NCI-H2196 (cell line): ENCODE data around the gene ZMAT5.

ENCODE experiments used
- DNase-seq: peaks from one replicate; lab custom pipeline; 2025; ENCODE audit not compliant: unreplicated experiment; lab: John Stamatoyannopoulos, UW

The ZMAT5 gene

DNA sequence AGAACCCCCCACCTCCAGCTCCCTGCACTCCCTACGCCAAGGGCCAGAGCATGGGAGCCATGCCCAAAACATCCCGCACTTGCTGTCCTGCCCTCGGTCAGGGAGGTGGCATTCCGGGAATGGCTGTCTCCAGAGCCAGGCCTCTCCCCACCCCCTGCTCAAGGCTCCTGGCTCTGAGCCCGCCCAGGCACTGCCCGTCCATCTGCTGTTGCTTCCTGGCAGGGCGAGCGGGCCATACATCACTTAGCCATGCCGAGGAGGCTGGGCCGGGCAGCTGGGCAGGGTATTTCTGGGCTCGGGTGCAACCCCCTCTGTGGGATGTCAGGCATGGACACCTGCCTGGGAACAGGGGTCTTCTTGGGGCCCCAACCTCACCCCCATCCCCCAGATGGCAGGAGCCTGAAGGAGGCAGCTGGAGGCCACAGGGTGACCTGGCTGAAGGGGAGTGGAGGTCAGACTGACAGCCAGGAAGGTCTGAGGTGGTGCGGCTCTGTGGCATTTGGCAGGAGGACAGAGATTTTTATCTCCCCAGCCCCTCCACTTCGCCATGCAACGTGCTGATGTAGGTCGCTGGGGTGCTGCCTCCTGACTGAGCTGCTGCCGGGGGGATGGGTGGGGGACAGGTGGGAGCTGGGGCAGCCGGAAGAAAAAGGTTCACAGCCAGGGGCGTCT is 55.7 kb downstream of the ZMAT5 start:
- peak; percentile 62 for DNase-seq

DNA sequence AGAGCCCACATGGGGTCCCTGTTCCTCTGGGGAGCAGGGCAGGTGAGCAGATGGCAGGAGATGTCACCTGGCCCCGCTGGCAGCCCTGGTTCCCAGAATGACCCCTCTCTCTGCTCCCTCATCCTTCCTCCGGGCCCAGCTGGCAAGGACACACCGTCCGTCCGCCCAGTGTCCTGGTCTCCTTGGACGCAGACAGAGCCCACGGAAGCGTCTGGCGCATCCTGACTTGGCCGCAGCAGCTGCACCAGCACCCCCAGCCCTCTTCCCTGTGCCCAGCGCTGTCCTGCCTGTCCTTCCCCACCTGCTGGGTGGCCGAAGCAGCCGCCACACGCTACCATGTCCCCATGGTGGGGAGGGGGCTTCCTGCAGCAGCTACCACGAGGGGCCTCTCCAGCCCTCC is 56.6 kb downstream of the ZMAT5 start:
- DNase-seq, result no peak

DNA sequence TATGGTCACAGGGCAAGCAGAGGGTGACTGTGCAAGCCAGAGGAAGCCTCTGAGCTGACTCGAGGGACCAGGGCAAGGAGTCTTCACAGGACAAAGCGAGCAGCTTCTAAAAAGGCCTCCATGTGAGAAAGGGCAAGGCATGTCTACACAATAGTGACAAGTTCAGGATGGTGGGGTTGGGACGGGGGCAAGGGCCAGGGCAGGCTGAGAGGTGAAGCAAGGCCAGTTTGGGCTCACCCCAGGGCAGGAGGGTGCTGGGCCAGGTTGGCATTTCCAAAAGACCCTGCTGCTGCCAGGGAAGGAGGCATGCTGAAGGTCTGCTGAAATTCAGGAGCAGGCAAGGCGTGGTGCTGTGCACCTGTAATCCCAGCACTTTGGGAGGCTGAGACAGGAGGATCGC is 59.3 kb downstream of the ZMAT5 start:
- no peak for DNase-seq

DNA sequence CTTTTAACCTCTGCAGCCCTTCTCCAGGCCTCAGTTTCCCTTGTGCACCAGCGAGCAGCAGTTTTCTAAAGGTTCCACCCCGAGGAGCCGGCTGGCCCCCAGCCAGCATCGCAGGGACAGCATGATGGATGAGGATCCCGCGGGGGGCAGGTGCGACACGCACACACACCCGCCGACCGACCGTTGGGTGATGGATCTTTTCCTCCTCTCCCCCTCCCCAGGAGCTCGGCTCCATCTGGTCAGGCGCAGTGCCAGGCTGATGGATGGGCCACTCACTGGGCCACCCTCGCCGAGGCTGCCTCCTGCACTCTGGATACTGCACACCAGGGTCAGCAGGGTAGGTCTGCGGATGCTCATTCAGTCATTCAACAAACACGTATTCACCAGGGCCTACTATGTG is 59.8 kb downstream of the ZMAT5 start:
- DNase-seq, result no peak

DNA sequence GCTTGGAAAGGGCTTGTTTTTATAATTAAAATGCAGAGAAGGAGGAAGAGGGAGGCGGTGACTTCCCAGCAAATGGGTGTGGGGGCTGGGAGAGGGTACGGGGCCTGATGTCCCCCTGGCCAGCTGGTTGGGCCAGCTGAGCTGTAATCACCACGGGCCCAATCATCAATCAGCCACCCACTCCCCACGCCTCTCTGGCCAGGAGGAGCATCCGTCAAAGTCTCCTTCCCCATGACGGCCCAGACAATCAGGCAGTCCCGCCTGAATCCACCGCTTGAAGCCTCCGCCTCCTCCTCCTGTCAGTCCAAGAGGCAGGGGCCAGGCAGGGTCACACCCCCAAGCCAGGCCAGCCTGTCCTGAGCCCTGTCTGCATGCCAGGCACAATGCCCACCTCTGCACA is 60.3 kb downstream of the ZMAT5 start:
- no peak for DNase-seq

DNA sequence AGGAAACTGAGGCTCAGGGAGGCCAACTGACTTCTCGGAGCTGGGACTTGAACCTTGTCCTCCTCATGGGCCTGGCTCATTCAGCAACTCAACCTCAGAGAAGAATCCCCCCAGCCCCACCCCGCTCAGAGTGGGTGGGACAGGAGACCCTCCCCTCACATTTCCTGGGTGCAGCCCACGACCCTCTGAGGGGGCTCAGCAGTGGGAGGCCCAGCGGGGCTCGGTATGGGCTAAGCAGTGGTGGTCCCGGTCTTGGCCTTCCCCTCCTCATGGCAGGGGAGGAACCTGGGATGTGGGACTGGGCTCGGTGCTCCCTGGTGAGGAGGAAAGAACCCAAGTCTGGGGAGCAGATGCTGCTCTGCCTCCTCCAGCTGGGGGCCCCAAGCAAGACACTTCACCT is 61.2 kb downstream of the ZMAT5 start:
- DNase-seq, result no peak

DNA sequence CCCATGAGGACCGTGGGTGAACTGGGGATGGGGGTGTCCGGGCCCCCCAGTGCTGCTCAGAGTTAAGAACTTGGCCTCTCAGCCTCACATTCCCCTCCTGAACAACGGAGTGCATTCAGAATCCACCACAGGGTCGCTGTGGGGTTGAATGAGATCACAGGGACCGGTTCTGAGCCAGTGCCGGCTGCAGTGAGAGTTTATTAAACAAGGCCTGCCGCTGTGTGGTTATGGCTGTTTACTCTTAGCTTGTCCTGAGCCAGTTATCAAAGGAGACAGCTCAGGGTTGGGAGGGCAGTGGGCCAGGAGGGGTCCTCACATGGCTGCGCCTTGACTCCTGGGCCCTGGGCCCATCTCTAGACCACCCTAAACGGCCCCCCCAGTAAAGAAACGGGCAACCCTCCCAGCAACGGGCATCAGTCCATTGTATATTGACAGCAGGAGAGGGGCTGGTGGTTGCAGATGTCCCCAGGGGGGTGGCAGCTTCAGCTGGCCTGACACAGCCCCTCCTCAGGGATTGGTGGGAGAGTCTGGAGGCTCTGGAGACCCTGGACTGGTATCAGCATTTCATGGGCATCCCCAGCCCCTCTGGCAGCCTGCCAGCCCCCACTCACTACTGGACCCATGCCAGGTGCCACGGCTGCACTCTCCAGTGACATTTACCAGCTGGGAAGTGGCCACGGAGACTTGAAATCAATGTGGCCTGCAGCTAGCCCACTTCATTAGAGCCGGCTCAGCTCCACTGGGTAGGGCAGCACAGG is 62.1 kb downstream of the ZMAT5 start:
- DNase-seq, result peak; percentile 25

DNA sequence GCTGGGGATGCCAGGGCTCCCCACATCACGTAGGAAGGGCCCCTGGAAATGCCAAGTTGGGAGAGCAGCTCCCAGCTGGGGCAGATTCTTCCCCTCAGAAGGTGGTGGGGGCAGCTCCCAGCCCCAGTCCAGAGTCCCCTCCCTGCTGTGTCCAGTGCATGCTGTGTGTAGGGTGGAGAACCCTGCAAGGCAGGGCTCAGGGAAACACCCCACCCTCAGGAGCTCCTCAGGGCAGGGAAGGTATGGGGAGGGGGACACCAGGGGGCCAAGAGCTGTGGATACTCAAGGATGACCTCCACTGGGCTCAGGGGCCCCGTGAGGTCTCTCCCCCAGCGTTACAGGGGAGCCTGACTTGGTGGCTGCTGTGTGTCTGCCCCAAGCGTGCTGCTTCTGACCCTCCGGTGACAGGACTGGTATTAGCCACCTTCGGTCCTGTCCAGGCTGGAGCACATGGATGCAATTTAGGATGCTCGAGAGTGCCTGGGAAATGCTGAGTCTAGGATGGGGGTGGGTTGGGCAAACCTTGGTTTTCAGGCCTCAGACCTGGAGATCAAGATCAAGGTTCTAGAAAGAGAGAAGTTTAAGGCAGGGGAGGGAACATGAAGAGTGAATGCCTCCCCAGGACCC is 63.1 kb downstream of the ZMAT5 start:
- DNase-seq, result no peak

DNA sequence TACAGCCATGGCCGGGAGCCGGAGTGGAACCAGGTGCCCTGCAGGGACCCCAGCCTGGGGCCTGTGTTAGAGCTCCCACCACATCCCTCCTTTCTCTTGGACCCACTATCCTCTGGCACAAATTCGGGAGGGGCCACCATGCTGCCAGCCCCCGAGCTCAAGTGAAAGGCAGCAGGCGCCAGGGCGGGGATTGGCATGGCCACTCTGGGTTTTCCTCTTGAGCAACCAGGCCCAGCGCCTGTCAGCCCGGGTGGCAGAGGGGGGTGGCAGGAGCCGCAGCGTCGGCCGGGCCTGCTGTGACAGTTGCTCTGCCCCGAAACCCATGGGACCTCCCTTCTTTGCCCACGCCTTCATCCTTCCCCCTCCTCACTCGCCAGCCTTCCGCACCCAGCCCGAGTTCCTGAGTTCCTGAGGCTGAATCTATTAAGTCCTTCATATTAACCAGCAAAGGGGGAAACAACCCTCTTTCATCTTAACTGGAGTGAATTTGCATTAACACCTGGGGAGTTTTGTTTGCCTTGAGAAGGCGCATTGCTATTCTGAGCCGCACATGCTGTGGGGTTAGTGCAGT is 63.8 kb downstream of the ZMAT5 start:
- no peak for DNase-seq

DNA sequence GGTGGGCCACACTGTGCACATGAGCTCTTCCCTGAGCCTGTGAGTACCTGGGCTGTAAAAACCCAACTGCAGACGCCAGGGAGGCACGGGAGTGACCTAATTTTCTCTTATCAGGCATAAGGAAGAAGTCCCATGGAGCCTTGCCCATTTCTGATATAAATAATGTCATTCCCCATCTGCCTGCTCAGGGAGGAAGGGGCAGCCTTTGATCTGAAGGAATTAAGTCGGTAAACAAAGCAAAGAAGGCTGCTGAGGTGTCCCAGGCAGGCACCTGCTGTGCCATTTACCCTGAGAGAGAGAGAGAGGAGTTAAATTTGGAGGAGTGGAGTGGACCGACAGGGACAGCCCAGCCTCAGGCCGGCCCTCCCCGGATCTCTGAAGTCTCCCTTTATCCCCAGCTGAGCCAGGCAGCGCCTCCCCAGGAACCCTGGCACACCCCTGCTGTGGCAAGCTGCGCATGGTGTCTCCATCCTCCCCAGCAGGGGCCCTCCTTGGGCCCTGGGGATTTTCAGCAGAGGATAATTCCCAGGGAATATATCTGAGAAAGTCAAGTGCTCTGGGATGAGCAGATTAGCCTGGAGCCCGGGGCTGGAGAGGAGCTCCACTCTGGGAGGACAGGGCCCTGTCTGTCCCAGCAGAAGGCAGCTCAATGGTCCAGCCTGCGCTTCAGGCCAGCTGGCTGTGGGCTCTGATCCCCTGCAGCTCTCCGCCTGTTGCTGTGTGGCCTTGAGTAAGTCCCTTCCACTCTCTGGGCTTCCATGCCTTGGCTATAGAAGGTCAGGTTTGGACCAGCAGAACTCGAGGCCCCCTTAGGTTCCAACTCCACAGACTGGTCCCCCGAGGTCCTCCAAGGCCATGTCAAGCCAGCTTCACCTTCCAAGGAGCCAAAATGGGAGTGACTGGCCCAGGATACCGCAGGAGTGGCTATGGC is 64.5 kb downstream of the ZMAT5 start:
- DNase-seq, result no peak

DNA sequence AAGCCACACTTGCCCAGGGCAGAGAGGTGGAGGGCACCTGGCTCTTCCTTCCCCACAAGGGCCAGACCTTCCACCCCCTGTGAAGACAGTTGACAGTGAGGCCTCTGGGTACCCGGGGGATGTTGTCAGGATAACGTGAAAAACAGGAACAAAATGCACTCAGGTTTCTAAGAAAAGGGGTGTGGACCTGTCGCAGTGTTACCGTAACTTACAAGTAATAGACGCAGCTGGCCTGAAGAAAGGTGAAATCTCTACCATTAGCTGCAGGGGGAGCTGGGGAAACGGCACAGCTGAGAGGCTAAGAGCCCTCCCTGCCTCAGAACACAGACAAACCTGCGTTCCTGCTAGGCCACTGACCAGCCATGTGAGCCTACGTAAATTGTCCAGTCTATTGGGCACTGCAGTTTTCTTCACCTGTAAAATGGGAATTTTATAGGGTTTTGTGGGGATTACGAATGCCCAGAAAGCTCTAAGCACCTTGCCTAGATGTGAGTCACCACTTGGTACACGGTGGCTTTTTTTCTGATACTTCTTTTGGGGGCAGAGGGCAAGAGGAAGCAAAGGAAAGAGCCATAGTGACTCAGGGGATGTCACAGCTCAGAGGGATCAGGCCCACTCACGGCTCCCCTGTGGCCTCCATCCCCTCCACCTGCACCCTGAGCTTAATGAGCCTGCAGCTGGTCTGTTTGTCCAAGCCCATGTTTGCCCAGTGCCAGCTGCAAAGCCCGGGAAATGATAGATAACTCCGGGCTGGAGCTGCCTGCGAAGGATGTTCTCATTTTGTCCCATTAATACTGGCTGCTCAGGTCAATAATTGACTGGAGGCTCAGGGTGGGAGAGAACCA is 65.4 kb downstream of the ZMAT5 start:
- peak; percentile 33 for DNase-seq

DNA sequence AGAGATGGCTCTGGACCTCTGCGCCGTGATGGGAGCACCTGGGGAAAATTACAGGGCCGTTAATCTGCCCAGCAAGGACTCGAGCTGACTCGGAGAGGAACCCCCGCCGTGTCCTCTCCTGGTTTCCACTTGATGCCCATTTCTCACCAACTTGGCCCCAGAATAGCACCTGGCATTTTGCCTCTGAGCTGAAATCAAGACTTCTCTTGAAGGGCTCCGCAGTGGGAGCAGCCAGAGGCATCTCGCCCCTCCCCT is 66.0 kb downstream of the ZMAT5 start:
- DNase-seq, result peak; percentile 22

DNA sequence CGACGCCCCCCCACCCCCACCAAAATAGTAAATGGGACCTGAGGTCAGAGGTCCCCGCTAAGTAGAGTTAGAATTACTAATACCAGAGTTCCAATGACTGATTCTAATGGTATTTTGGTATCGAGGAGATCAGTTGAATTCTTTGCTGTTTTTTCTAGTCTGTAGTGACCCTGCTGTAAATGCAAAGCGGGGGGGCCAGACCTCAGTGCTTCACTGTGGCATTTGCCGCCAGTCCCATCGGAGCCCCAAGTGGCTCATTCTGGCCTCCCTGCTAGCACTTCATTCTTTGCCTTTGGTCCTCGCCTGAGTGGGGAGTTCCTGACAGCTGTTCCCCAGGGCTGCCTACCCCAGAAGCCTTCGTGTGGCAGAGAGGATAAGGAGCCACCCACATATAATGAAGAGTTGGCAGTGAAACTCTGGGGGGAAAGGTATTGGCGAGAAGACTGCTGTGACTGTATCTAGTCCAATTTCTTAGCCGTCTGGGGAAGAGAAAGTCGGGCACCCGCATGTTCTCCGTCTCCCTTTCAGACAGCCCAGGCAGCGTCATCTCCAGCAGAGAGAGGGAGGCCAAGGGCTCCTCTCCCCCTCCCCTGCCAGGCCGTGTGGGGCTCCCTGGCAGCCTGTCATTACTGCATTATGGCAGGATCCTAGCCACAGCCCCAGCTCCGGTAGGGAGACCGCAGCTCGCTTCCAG is 66.5 kb downstream of the ZMAT5 start:
- DNase-seq, result no peak

DNA sequence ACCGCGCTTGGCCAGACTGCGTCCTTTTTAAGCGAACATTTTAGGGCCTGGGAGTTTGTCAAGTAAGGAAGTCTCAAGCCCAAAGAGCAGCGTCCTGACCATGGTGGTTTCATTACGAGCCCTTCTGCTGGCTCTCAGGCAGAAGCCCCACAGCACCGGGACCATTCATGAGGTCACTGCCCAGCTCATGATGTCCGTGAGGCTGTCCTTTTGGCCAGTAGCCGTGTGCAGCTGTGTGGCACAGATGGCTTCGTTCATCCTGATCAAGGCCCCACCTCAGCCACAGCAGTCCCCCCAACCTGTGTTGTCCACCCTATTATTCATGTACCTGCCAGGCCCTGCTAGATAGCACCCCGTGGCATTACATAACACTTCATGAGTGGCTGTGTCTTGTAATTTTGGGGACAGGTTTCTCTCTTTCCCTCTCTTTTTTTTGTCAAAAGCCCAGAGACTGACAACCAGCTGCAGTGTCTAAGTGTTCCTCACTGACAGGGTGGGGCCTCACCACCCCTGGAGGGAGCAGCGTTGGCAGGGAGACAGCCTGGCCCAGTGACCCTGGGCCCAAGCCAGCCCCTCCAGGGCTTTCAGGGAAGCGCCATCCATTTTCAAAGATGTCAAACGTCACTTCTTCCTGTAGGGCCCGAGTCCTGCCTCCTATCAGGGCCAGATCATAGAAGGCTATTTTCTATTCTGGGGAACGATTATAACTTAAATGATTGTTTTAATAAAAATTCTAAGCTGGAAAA is 68.8 kb downstream of the ZMAT5 start:
- DNase-seq, result no peak

DNA sequence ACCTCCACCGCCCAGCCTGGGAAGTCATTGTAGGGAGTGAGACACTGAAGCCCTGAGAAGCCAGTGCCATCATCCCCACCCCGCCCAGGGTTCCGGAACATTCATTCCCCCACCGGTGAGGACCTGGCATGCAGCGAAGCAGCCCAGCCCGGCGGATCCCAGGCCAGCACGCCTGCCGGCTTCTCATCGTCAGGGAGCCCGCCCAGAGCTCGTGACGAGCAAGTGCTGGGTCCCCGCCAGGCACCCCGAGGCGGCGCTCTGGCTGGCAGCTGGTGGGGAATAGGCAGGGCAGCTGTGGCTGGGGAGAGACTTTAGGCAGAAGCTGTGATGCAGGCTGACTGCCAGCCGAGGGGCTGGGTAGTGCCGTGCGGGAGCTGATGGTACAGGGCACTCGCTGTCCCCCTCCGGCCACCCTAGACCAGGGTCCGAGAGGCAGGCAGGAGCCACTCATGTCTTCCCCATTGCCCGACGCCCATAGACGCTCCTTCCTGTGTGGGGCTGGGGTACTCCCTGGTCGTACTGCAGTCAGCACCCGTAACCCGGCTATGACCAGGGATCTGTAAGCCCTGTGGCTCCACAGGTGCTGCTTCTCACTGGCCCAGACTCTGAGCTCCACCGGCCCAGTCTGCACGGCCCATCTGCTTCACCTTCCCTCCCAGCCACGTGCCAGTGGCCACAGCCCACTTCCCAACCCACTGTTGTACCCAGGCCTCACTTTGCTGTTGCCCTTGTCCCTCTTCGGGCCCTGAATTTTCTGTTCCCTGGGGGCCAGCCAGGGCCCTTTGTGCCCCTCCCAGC is 71.5 kb downstream of the ZMAT5 start:
- DNase-seq, result no peak

DNA sequence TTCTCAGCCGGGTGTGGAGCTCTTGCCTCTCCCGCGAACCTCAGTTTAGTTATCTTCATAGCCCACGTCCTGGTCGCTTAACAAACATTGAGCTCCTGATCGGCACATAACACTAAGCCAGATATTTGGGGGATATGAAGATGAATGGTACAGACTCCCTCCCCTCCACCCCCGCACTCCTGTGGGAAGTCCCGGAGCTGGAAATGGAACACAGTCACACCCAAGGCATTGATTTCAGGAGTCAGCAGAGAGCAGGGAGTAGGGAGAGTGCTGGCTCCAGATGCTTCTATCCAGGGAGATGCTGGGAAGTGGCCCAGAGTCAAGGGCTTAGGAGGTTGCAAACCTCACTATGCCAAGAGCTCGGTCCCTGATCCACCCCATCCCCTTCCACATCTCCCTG is 73.1 kb downstream of the ZMAT5 start:
- DNase-seq, result no peak

DNA sequence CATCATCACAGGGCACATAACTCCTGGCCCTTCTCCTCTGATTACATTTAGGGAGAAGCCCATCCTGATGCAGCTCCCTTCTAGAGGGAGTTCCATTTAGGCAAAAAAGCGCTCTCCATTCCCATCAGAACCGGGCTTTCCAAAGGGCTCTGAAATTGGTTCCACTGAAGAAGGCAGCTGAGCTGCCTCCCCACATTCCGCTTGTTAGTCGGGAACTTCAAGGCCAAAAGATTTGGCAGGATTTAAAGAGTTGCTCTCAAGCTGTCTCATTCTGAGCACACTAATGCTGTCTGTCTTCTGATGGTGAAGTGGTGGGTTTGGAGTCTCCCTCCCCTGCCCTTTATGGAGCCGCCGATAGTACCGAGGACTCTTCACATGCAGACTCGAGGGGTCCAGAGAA is 73.6 kb downstream of the ZMAT5 start:
- no peak for DNase-seq

DNA sequence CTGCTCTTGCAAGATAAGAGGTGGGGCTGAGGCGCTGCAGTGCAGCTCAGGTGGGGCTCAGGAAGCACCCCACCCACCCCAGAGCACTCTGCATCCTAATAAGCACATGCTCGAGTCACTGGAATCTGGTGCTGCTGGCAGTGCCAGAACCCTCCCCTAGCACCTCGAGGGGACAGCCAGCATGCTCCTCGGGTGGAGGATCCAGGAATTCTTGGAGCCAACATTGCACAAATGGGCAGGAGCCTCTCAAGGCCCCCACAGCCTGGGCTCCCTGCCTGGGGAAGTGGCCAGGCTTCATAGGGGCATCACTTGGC is 74.5 kb downstream of the ZMAT5 start:
- DNase-seq, result no peak
